ENCODE results near the gene PPP2CA. TPM values are rescaled to one million over a fixed set of nuclear protein-coding genes. Genes with fewer than 3 reads are reported as not detected.
"Not testable (repeated sequence)": the region's sequence is repeated elsewhere in the genome, so short reads cannot be mapped to it uniquely, and the experiment has no call there.

PPP2CA gene
- total RNA-seq, result 100 to 1,000 TPM; 158 to 176 TPM

GRCh38 chr5:134225780-134226440 lies at the start of gene PPP2CA:
Gene PPP2CA (minus strand): TSS chr5:134226073. CDS start chr5:134225861, 212 bp downstream.
- peak; percentile 99 for DNase-seq
- Mint-ChIP-seq H3K4me1 (ENCODE audit: low read depth) (peaks cover 64% of the 10 kb centered on the region), H3K4me3 (peak within 1 kb of the TSS; percentile 96 to 98), H3K27ac (peak within 1 kb of the TSS; percentile 96), H3K27me3 (ENCODE audit: low read depth) (no peaks in the 10 kb centered on the region), H3K36me3 (ENCODE audit: insufficient read depth in 2 of 2) (peaks cover 13 to 23% of the 10 kb centered on the region in 2 donors), H3K9me3 (no peaks in the 10 kb centered on the region)
- peak; percentile 85 to 88 for ATAC-seq (replicated peaks in 1 of 2)

GRCh38 chr5:134273642-134274395 lies 47.9 kb upstream of the PPP2CA start:
- Mint-ChIP-seq H3K27ac (no peak overlapping the region), H3K4me1 (ENCODE audit: low read depth) (no peaks in the 10 kb centered on the region), H3K9me3 (peaks cover 2 to 4% of the 10 kb centered on the region in 2 donors), H3K4me3 (no peak overlapping the region), H3K36me3 (ENCODE audit: insufficient read depth in 2 of 2) (peaks cover 1 to 7% of the 10 kb centered on the region in 2 donors), H3K27me3 (ENCODE audit: low read depth) (peaks cover 13% of the 10 kb centered on the region)
- ATAC-seq (replicated peaks in 1 of 2) (no peak), DNase-seq (no peak)

- no peak for ATAC-seq (replicated peaks in 1 of 2)
- Mint-ChIP-seq H3K27ac (no peak overlapping the region), H3K27me3 (ENCODE audit: low read depth) (peaks cover 6% of the 10 kb centered on the region), H3K4me1 (ENCODE audit: low read depth) (no peaks in the 10 kb centered on the region), H3K4me3 (no peak overlapping the region), H3K36me3 (ENCODE audit: insufficient read depth in 2 of 2) (peaks cover 1 to 7% of the 10 kb centered on the region in 2 donors), H3K9me3 (peaks cover 2 to 4% of the 10 kb centered on the region in 2 donors)
- DNase-seq, result no peak
Measured at GRCh38 chr5:134271059-134271458, 45.2 kb upstream of the PPP2CA start.

DNA sequence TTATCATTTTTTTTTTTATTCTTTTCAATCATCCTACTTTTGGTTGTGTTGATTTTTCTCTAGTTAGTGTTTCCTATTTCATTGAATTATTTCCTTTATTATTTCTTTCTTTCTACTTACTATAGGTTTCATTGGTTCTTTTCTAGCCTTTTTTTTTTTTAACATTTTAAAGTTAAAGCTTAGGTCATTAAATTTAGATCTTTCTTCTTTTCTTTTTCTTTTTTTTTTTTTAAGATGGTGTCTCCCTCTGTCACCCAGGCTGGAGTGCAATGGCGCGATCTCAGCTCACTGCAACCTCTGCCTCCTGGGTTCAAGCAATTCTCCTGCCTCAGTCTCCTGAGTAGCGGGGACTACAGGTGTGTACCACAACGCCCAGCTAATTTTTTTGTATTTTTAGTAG lies 43.0 kb upstream of the PPP2CA start:
- no peak for DNase-seq
- H3K4me3 Mint-ChIP-seq, result no peak overlapping the region
- no peaks in the 10 kb centered on the region for H3K4me1 Mint-ChIP-seq (ENCODE audit: low read depth)
- peaks cover under 1% of the 10 kb centered on the region for H3K27me3 Mint-ChIP-seq (ENCODE audit: low read depth)
- H3K9me3 Mint-ChIP-seq, result peaks cover 4% of the 10 kb centered on the region in 2 donors
- no peak overlapping the region for H3K27ac Mint-ChIP-seq
- ATAC-seq (replicated peaks in 1 of 2), result no peak
- peaks cover 1 to 7% of the 10 kb centered on the region in 2 donors for H3K36me3 Mint-ChIP-seq (ENCODE audit: insufficient read depth in 2 of 2)

GRCh38 chr5:134268019-134268601 lies 42.2 kb upstream of the PPP2CA start:
- Mint-ChIP-seq H3K27ac (no peak overlapping the region), H3K9me3 (peaks cover 4% of the 10 kb centered on the region in 2 donors), H3K4me3 (no peak overlapping the region), H3K4me1 (ENCODE audit: low read depth) (no peaks in the 10 kb centered on the region), H3K27me3 (ENCODE audit: low read depth) (no peaks in the 10 kb centered on the region), H3K36me3 (ENCODE audit: insufficient read depth in 2 of 2) (peaks cover 1 to 7% of the 10 kb centered on the region in 2 donors)
- no peak for DNase-seq
- no peak for ATAC-seq (replicated peaks in 1 of 2)

DNA sequence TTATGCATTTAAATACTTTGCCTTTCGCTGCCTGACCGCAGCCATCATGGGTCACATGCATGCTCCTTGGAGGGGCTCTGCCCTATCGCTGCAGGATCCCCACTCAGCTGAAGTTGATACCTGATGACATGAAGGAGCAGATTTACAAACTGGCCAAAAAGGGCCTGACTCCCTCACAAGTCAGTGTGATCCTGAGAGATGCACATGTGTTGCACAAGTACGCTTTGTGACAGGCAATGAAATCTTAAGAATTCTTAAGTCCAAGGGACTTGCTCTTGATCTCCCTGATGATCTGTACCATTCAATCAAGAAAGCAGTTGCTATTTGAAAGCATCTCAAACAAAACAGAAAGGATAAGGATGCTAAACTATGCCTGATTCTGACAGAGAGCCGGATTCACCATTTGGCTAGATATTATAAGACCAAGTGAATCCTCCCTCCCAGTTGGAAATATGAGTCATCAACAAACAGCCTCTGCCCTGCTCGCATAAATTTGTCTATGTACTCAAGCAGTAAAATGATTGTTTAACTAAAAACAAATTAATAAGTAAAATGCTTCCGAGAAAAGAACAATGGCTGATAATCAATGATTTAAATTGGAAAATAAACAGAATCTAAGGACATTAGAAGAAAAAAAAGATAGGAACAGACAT lies 41.6 kb upstream of the PPP2CA start:
- no peak for ATAC-seq (replicated peaks in 1 of 2)
- no peak overlapping the region for H3K4me3 Mint-ChIP-seq
- H3K9me3 Mint-ChIP-seq, result peaks cover 4 to 5% of the 10 kb centered on the region in 2 donors
- H3K27me3 Mint-ChIP-seq (ENCODE audit: low read depth), result no peaks in the 10 kb centered on the region
- DNase-seq, result no peak
- H3K27ac Mint-ChIP-seq, result no peak overlapping the region
- H3K4me1 Mint-ChIP-seq (ENCODE audit: low read depth), result no peaks in the 10 kb centered on the region
- peaks cover 1 to 7% of the 10 kb centered on the region in 2 donors for H3K36me3 Mint-ChIP-seq (ENCODE audit: insufficient read depth in 2 of 2)

DNA sequence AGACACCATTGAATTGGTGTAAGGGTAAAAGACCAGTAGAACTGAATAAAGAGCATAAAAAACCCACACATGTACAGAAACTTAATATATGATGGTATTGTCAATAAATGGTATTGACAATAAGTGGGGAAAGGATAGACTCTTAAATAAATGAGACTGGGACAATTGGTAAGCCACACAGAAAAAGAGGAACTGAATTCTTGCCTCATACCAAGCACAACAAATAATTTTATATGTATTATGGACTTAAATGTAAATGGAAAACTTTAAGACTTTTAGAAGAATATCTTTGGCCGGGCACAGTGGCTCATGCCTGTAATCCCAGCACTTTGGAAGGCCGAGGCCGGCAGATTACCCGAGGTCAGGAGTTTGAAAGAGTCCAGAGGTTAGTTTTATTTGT lies 37.9 kb upstream of the PPP2CA start:
- H3K9me3 Mint-ChIP-seq, result peaks cover 3 to 6% of the 10 kb centered on the region in 2 donors
- no peak for DNase-seq
- H3K27ac Mint-ChIP-seq, result no peak overlapping the region
- H3K4me1 Mint-ChIP-seq (ENCODE audit: low read depth), result no peaks in the 10 kb centered on the region
- H3K4me3 Mint-ChIP-seq, result no peak overlapping the region
- ATAC-seq (replicated peaks in 1 of 2), result no peak
- H3K27me3 Mint-ChIP-seq (ENCODE audit: low read depth), result no peaks in the 10 kb centered on the region
- H3K36me3 Mint-ChIP-seq (ENCODE audit: insufficient read depth in 2 of 2), result peaks cover 1 to 4% of the 10 kb centered on the region in 2 donors

DNA sequence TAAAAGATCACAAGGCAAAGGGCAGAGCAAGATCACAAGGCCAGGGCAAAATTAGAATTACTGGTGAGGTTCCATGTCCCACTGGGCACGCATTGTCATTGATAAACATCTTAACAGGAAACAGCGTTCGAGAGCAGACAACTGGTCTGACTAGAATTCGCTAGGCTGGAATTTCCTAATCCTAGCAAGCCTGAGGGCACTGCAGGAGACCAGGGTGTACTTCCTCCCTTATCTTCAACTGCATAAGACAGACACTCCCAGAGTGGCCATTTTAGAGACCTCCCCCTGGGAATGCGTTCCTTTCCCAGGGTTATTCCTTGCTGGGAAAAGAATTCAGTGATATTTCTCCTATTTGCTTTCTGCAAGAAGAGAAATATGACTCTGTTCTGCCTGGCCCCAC lies 36.8 kb upstream of the PPP2CA start:
- not testable (repeated sequence) for H3K4me1 Mint-ChIP-seq (ENCODE audit: low read depth); H3K4me3 Mint-ChIP-seq; DNase-seq; H3K27me3 Mint-ChIP-seq (ENCODE audit: low read depth); H3K9me3 Mint-ChIP-seq; ATAC-seq (replicated peaks in 1 of 2); H3K27ac Mint-ChIP-seq; H3K36me3 Mint-ChIP-seq (ENCODE audit: insufficient read depth in 2 of 2)

GRCh38 chr5:134258896-134259295 lies 33.0 kb upstream of the PPP2CA start:
- H3K36me3 Mint-ChIP-seq (ENCODE audit: insufficient read depth in 2 of 2), result peaks cover 1 to 4% of the 10 kb centered on the region in 2 donors
- H3K9me3 Mint-ChIP-seq, result peaks cover 3% of the 10 kb centered on the region in 2 donors
- no peak overlapping the region for H3K27ac Mint-ChIP-seq

GRCh38 chr5:134257176-134257575 lies 31.3 kb upstream of the PPP2CA start:
- H3K27me3 Mint-ChIP-seq (ENCODE audit: low read depth), result peaks cover 6% of the 10 kb centered on the region
- no peak overlapping the region for H3K4me3 Mint-ChIP-seq
- DNase-seq (no peak), ATAC-seq (replicated peaks in 1 of 2) (no peak)
- no peak overlapping the region for H3K27ac Mint-ChIP-seq
- peaks cover 0 to under 1% of the 10 kb centered on the region in 2 donors for H3K9me3 Mint-ChIP-seq
- no peaks in the 10 kb centered on the region for H3K4me1 Mint-ChIP-seq (ENCODE audit: low read depth)
- H3K36me3 Mint-ChIP-seq (ENCODE audit: insufficient read depth in 2 of 2), result peaks cover 0 to 1% of the 10 kb centered on the region in 2 donors

More at GRCh38 chr5:134258896-134259295, 33.0 kb upstream of the PPP2CA start:
- DNase-seq, result no peak
- no peaks in the 10 kb centered on the region for H3K4me1 Mint-ChIP-seq (ENCODE audit: low read depth)
- no peak overlapping the region for H3K4me3 Mint-ChIP-seq
- H3K27me3 Mint-ChIP-seq (ENCODE audit: low read depth), result peaks cover 6% of the 10 kb centered on the region
- ATAC-seq (replicated peaks in 1 of 2), result no peak

DNA sequence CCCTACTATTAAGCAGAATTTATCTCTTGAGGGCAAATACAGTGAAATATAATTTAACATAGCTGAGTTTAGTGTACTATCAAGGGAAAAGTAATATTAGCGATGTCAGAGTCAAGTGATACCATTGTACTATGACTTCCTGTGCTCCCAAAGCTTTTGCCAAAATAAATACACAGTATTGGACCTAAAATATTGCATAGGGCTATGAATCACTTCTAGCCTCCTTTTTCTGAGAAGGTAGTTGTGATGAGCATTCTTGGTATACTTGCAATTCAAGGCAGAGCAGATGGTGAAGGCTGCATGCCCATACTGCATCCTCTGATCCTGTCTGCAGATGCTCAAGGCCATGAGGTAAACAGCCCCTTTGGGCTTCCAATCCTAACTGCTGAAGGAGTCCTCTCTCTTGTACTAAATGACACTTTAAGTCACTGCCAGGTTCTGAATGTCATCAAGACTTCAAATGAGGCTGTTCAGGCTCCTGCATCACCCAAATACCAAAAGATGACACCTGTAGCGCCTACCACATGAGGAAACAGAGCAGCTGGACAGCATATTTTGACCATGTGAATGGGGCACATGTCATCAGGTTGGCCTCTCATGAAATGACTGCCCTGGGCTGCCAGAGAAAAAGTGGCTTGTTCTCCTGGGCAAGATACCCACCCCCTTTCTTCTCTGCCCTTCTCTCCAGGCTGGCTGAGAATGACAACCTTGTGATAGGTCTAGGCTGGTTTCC lies 29.7 kb upstream of the PPP2CA start:
- H3K27me3 Mint-ChIP-seq (ENCODE audit: low read depth), result peaks cover 6% of the 10 kb centered on the region
- H3K4me3 Mint-ChIP-seq, result no peak overlapping the region
- H3K9me3 Mint-ChIP-seq, result no peaks in the 10 kb centered on the region
- no peaks in the 10 kb centered on the region for H3K36me3 Mint-ChIP-seq (ENCODE audit: insufficient read depth in 2 of 2)
- no peak overlapping the region for H3K27ac Mint-ChIP-seq
- H3K4me1 Mint-ChIP-seq (ENCODE audit: low read depth), result no peaks in the 10 kb centered on the region
- ATAC-seq (replicated peaks in 1 of 2), result no peak
- DNase-seq, result no peak

DNA sequence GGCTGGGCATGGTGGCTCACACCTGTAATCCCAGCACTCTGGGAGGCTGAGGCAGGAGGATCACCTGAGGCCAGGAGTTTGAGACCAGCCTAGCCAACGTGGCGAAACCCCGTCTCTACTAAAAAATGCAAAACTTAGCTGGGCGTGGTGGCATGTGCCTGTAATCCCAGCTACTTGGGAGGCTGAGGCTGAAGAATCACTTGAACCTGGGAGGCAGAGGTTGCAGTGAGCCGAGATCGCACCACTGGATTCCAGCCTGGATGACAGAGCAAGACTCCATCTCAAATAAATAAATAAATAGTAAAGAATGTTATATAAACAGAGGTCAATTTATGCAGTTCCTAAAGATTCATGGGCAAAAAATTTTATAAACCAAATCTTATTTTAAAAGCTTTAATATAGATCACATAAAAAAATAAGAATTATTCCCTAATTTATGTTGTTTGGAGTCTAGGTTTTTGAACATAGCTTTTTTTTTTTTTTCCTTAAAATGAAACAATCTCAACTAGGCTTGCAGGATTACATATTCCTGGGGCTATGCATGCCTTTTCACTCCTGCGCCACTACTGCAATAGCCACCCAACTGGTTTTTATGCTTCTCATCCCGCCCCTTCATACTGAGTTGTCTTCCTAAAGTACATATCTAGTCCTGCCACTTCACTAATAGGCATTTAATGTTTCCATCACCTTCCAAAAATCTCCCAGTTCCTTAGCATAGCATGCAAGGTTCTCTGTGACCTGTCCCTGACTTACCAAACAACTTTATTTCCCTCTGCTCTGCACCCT lies 27.7 kb upstream of the PPP2CA start:
- H3K4me1 Mint-ChIP-seq (ENCODE audit: low read depth); H3K27ac Mint-ChIP-seq; H3K36me3 Mint-ChIP-seq (ENCODE audit: insufficient read depth in 2 of 2); H3K27me3 Mint-ChIP-seq (ENCODE audit: low read depth); H3K9me3 Mint-ChIP-seq; ATAC-seq (replicated peaks in 1 of 2); DNase-seq; H3K4me3 Mint-ChIP-seq: not testable (repeated sequence)

Data from activated T-cell treated with anti-CD3 and anti-CD28 coated beads, Interleukin-2, amount 50 U/mL, for 72 hours (primary cell).